SKM-1 (cell line): ENCODE results near the gene FAM83G.
"Not testable (repeated sequence)": the region's sequence is repeated elsewhere in the genome, so short reads cannot be mapped to it uniquely, and the experiment has no call there.

ENCODE experiments used
- DNase-seq: peaks from one replicate; lab custom pipeline; 2025; ENCODE audit not compliant: unreplicated experiment; lab: John Stamatoyannopoulos, UW

The FAM83G gene

GRCh38 chr17:19024101-19025078, 19.8 kb upstream of the FAM83G start:
- no peak for DNase-seq

GRCh38 chr17:19023209-19023999, 18.8 kb upstream of the FAM83G start:
- no peak for DNase-seq

GRCh38 chr17:19022747-19023146, 18.2 kb upstream of the FAM83G start:
- DNase-seq, result no peak

GRCh38 chr17:19022128-19022527, 17.6 kb upstream of the FAM83G start:
- no peak for DNase-seq

- DNase-seq, result no peak
Measured at GRCh38 chr17:19021622-19022083, 17.1 kb upstream of the FAM83G start.

GRCh38 chr17:19021011-19021621, 16.6 kb upstream of the FAM83G start:
- DNase-seq, result not testable (repeated sequence)

- DNase-seq, result no peak
Measured at GRCh38 chr17:19020016-19020415, 15.5 kb upstream of the FAM83G start.

GRCh38 chr17:19019041-19019941, 14.7 kb upstream of the FAM83G start:
- DNase-seq, result no peak

GRCh38 chr17:19018600-19018950, 14.0 kb upstream of the FAM83G start:
- no peak for DNase-seq

- DNase-seq, result no peak
Measured at GRCh38 chr17:19017804-19018599, 13.4 kb upstream of the FAM83G start.

- no peak for DNase-seq
Measured at GRCh38 chr17:19017401-19017800, 12.8 kb upstream of the FAM83G start.

- no peak for DNase-seq
Measured at GRCh38 chr17:19016881-19017280, 12.3 kb upstream of the FAM83G start.

- DNase-seq, result no peak
Measured at GRCh38 chr17:19016297-19016696, 11.7 kb upstream of the FAM83G start.

- DNase-seq, result no peak
Measured at GRCh38 chr17:19015428-19015827, 10.9 kb upstream of the FAM83G start.

- DNase-seq, result no peak
Measured at GRCh38 chr17:19014628-19015215, 10.2 kb upstream of the FAM83G start.

- DNase-seq, result no peak
Measured at GRCh38 chr17:19013806-19014627, 9.5 kb upstream of the FAM83G start.

GRCh38 chr17:19013226-19013625, 8.7 kb upstream of the FAM83G start:
- DNase-seq, result no peak
